Trophoblast cell (in vitro differentiated cells and primary cell): ENCODE measurements around the gene BACE2.
"Not testable (repeated sequence)": the region's sequence is repeated elsewhere in the genome, so short reads cannot be mapped to it uniquely, and the experiment has no call there.

Experiments
- DNase-seq, 2 donors: peaks; one replicate each; pipeline ENCODE4 v3.0.0-alpha.2; 2016
- H2AFZ ChIP-seq: 2 replicates; pipeline ENCODE4 v1.6.1; 2013; ENCODE audit warnings: low read length, moderate library complexity, mild to moderate bottlenecking; ENCODE audit not compliant: insufficient read depth, poor library complexity
- H2AK5ac ChIP-seq: 2 replicates; pipeline ENCODE4 v1.6.1; 2013; ENCODE audit warnings: mild to moderate bottlenecking, low read length
- H2BK120ac ChIP-seq: 2 replicates; pipeline ENCODE4 v1.6.1; 2013; ENCODE audit warnings: low read length, mild to moderate bottlenecking, moderate library complexity; ENCODE audit not compliant: insufficient read depth, poor library complexity
- H2BK12ac ChIP-seq: 2 replicates; pipeline ENCODE4 v1.6.1; 2013; ENCODE audit warnings: mild to moderate bottlenecking, low read length, moderate library complexity
- H2BK5ac ChIP-seq: 2 replicates; pipeline ENCODE4 v1.6.1; 2013; ENCODE audit warnings: low read length, low read depth, moderate library complexity, mild to moderate bottlenecking; ENCODE audit not compliant: poor library complexity
- H3K14ac ChIP-seq: 2 replicates; pipeline ENCODE4 v1.6.1; 2013; ENCODE audit warnings: mild to moderate bottlenecking, low read length
- H3K18ac ChIP-seq: 2 replicates; pipeline ENCODE4 v1.6.1; 2013; ENCODE audit warnings: mild to moderate bottlenecking, low read length
- H3K23ac ChIP-seq: 2 replicates; pipeline ENCODE4 v1.6.1; 2013; ENCODE audit warnings: low read length
- H3K27ac ChIP-seq: 2 replicates; pipeline ENCODE4 v1.5.1; 2013; ENCODE audit warnings: low read depth, mild to moderate bottlenecking, inconsistent platforms, low read length, moderate library complexity
- H3K27me3 ChIP-seq: 2 replicates; pipeline ENCODE4 v1.6.1; 2013; ENCODE audit warnings: inconsistent platforms, mild to moderate bottlenecking, low read length, moderate library complexity; ENCODE audit not compliant: insufficient read depth
- H3K36me3 ChIP-seq, 2 experiments: 1 replicate in 1 of 2; 2 replicates in 1 of 2; pipeline ENCODE4 v1.6.1; 2013; ENCODE audit warnings: low read length in 2 of 2, mild to moderate bottlenecking in 2 of 2, moderate library complexity in 1 of 2; ENCODE audit not compliant: insufficient read depth in 2 of 2, control insufficient read depth in 1 of 2
- H3K4ac ChIP-seq: 2 replicates; pipeline ENCODE4 v1.6.1; 2013; ENCODE audit warnings: low read depth, mild to moderate bottlenecking, low read length, moderate library complexity
- H3K4me1 ChIP-seq, 2 experiments: 1 replicate in 1 of 2; 2 replicates in 1 of 2; pipeline ENCODE4 v1.6.1; 2013; ENCODE audit warnings: low read length in 2 of 2, mild to moderate bottlenecking in 2 of 2, moderate library complexity in 1 of 2; ENCODE audit not compliant: insufficient read depth in 2 of 2, control insufficient read depth in 1 of 2
- H3K4me2 ChIP-seq: 2 replicates; pipeline ENCODE4 v1.6.1; 2013; ENCODE audit warnings: inconsistent platforms, mild to moderate bottlenecking, low read length, moderate library complexity
- H3K4me3 ChIP-seq: 2 replicates; pipeline ENCODE4 v1.5.1; 2013; ENCODE audit warnings: mild to moderate bottlenecking, low read depth, low read length, inconsistent platforms
- H3K79me1 ChIP-seq: one replicate; pipeline ENCODE4 v1.6.1; 2013; ENCODE audit warnings: low read length
- H3K79me2 ChIP-seq: 2 replicates; pipeline ENCODE4 v1.6.1; 2013; ENCODE audit warnings: low read length, mild to moderate bottlenecking; ENCODE audit not compliant: control insufficient read depth, insufficient read depth, poor library complexity
- H3K9ac ChIP-seq: 2 replicates; pipeline ENCODE4 v1.6.1; 2013; ENCODE audit warnings: mild to moderate bottlenecking, low read length
- H3K9me3 ChIP-seq: 2 replicates; pipeline ENCODE4 v1.6.1; 2013; ENCODE audit warnings: low read depth, mild to moderate bottlenecking, control low read depth, inconsistent platforms, low read length; ENCODE audit not compliant: insufficient read depth
- H4K12ac ChIP-seq: 2 replicates; pipeline ENCODE4 v1.6.1; 2013; ENCODE audit warnings: low read depth, mild to moderate bottlenecking, low read length, moderate library complexity
- H4K8ac ChIP-seq: 2 replicates; pipeline ENCODE4 v1.6.1; 2013; ENCODE audit warnings: low read depth, mild to moderate bottlenecking, low read length, moderate library complexity
- H4K91ac ChIP-seq: one replicate; pipeline ENCODE4 v1.6.1; 2013; ENCODE audit warnings: low read depth, mild to moderate bottlenecking, low read length, moderate library complexity
- WGBS: extraction: QIAGEN DNeasy Blood & Tissue Kit; methylation state at CpG from one replicate; pipeline ENCODE4 v1.1.7; 2013; ENCODE audit warnings: missing lambda C conversion rate; ENCODE audit not compliant: insufficient read length, insufficient coverage; ENCODE audit errors: extremely low coverage; 5-methylcytosine and 5-hydroxymethylcytosine counted together

The BACE2 gene

DNA sequence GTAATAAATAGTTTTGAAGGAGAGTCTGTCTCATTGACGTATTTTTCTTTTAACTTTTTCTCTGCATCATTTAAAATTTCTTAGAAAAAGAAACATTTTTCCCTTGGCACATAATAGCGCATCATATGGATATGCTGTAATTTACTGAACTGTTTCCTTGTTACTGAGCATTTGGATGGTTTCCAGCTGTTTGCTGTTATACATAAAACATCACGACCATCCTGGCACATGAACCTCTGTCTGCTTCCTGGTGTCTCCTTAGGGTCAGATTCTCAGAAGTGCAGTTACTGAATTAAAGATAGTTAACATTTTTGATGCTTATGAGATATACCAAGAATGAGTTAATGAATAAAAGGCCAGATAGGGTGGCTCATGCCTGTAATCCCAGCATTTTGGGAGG lies 67.2 kb downstream of the BACE2 start:
- no peak overlapping the region for H3K4ac ChIP-seq
- no peak overlapping the region for H2BK12ac ChIP-seq
- no peak overlapping the region for H3K18ac ChIP-seq
- H3K36me3 ChIP-seq = no peaks in the 10 kb centered on the region
- H3K9me3 ChIP-seq = peaks cover 2% of the 10 kb centered on the region
- no peaks in the 10 kb centered on the region for H3K27me3 ChIP-seq
- no peaks in the 10 kb centered on the region for H3K4me1 ChIP-seq
- H2AK5ac ChIP-seq = no peak overlapping the region
- no CpG with 5 or more reads among the region's 3 CpGs for WGBS
- H4K12ac ChIP-seq = no peak overlapping the region
- H3K4me3 ChIP-seq = no peak overlapping the region
- no peak overlapping the region for H2BK120ac ChIP-seq
- no peak overlapping the region for H3K23ac ChIP-seq
- no peak overlapping the region for H3K27ac ChIP-seq
- no peak overlapping the region for H3K14ac ChIP-seq
- H3K9ac ChIP-seq = no peak overlapping the region
- no peak overlapping the region for H4K8ac ChIP-seq
- H3K79me2 ChIP-seq = no peaks in the 10 kb centered on the region
- no peak overlapping the region for H4K91ac ChIP-seq
- H2BK5ac ChIP-seq = no peak overlapping the region
- H2AFZ ChIP-seq = no peak overlapping the region
- no peak overlapping the region for H3K4me2 ChIP-seq
- H3K79me1 ChIP-seq = no peaks in the 10 kb centered on the region
- DNase-seq = no peak

DNA sequence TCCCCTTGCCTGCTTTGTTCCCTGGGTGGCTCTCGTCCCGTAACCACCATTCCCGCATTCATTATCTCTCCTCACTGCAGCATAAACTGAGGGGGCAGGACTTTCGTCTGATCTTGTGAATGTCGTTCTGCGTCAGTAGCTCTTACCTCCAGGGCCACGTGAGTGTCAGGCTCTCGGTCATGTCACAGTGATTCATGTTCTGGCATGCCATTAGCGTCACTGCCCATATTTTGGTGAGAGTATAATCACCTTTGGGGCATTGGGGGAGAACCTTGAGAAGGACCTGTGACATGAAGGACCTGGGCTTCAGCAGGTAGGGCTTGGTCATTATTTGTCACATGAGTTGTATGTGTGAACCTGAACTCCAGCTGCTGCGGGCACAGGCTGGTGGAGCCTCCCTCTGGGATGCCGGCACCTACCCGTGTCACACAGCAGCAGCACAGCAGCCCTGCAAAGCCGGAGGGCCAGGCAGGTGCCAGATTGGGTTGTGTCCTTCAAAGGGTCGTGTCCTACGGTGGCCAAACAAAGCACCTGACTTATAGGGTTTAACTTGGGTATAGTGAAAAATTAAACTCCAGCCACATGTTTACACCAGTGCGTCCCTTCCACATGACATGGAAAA lies 68.5 kb downstream of the BACE2 start:
- Histone ChIP-seq H2AK5ac (no peak overlapping the region), H2BK12ac (no peak overlapping the region), H2BK5ac (no peak overlapping the region), H3K23ac (no peak overlapping the region), H3K36me3 (no peaks in the 10 kb centered on the region), H3K79me2 (no peaks in the 10 kb centered on the region), H3K79me1 (no peaks in the 10 kb centered on the region), H4K8ac (no peak overlapping the region), H3K14ac (no peak overlapping the region), H3K27ac (no peak overlapping the region), H3K9ac (no peak overlapping the region), H2BK120ac (no peak overlapping the region), H3K9me3 (peaks cover 2% of the 10 kb centered on the region), H3K18ac (no peak overlapping the region), H3K4ac (no peak overlapping the region), H3K27me3 (no peaks in the 10 kb centered on the region), H4K12ac (no peak overlapping the region), H3K4me3 (no peak overlapping the region), H3K4me2 (no peak overlapping the region), H3K4me1 (no peaks in the 10 kb centered on the region), H2AFZ (no peak overlapping the region), H4K91ac (no peak overlapping the region)
- no CpG with 5 or more reads among the region's 16 CpGs for WGBS
- DNase-seq = peak; percentile 98 to 99

DNA sequence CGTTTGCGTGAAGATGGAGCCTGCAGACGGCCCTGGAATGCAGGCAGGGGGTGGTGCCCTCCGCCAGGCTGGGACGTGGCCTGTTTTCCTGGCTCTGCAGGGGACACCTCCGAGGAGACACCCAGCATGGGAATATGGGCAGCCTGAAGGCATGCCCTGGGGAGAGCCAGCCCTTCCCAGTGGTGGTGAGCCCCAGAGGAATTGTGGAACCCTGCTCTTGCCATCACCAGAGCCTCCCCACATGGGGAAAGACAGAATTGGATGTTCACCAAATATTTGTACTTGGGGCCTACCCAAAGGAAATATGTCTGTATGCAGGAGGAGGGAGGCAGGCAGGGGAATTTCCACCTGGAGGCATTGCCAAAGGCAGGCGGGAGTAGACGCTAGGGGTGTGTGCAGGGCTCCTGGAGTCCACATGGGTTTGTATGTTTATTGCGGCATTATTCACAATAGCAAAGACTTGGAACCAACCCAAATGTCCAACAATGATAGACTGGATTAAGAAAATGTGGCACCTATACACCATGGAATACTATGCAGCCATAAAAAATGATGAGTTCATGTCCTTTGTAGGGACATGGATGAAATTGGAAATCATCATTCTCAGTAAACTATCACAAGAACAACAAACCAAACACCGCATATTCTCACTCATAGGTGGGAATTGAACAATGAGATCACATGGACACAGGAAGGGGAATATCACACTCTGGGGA lies 70.3 kb downstream of the BACE2 start:
- not testable (repeated sequence) for H3K4ac ChIP-seq, H3K27me3 ChIP-seq, H3K9me3 ChIP-seq, H3K14ac ChIP-seq, H2BK120ac ChIP-seq, H2AFZ ChIP-seq, H4K12ac ChIP-seq, H3K79me2 ChIP-seq, H3K4me1 ChIP-seq, H3K9ac ChIP-seq, H3K36me3 ChIP-seq, H3K79me1 ChIP-seq, H4K8ac ChIP-seq, H3K4me2 ChIP-seq, H2BK12ac ChIP-seq, H3K4me3 ChIP-seq, H3K23ac ChIP-seq, H4K91ac ChIP-seq, H3K18ac ChIP-seq, H2BK5ac ChIP-seq, H3K27ac ChIP-seq, H2AK5ac ChIP-seq
- no CpG with 5 or more reads among the region's 10 CpGs for WGBS
- DNase-seq = peak; percentile 80 to 86

DNA sequence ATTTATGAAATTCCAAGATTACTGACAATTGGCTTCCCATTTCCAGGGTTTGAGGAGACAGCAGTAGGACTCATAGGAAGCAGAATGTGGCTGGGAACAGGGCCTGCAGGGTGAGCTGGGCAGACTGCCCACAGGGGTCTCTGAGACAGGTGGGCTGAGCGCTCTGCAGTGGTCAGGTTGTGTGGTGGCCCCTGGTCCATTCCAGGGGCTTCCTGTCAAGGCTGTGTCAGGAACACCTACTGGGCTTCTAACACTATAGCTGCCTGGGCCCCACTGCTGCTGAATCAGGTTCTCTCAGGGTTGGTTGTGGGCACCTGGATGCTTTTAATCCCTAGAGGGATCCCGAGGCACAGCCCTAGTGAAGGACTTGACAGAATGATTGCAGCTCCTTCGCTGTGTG lies 72.1 kb downstream of the BACE2 start:
- no peak overlapping the region for H4K8ac ChIP-seq
- no CpG with 5 or more reads among the region's 3 CpGs for WGBS
- no peak overlapping the region for H2AK5ac ChIP-seq
- no peak overlapping the region for H3K4me3 ChIP-seq
- no peak overlapping the region for H2BK120ac ChIP-seq
- H3K79me2 ChIP-seq = no peaks in the 10 kb centered on the region
- H3K9me3 ChIP-seq = peaks cover 2% of the 10 kb centered on the region
- no peak overlapping the region for H3K14ac ChIP-seq
- H3K9ac ChIP-seq = no peak overlapping the region
- H3K23ac ChIP-seq = no peak overlapping the region
- no peak overlapping the region for H3K4ac ChIP-seq
- no peak overlapping the region for H3K18ac ChIP-seq
- DNase-seq = no peak
- H4K91ac ChIP-seq = no peak overlapping the region
- H2AFZ ChIP-seq = no peak overlapping the region
- no peaks in the 10 kb centered on the region for H3K79me1 ChIP-seq
- H2BK5ac ChIP-seq = no peak overlapping the region
- no peak overlapping the region for H4K12ac ChIP-seq
- no peaks in the 10 kb centered on the region for H3K27me3 ChIP-seq
- no peaks in the 10 kb centered on the region for H3K4me1 ChIP-seq
- H3K4me2 ChIP-seq = no peak overlapping the region
- H3K36me3 ChIP-seq = no peaks in the 10 kb centered on the region
- H3K27ac ChIP-seq = no peak overlapping the region
- no peak overlapping the region for H2BK12ac ChIP-seq
